K562 (cell line): ENCODE measurements around the gene CCDC127. TPM values are rescaled to one million over a fixed set of nuclear protein-coding genes. Genes with fewer than 3 reads are reported as not detected.
"Not testable (repeated sequence)": the region's sequence is repeated elsewhere in the genome, so short reads cannot be mapped to it uniquely, and the experiment has no call there.

ENCODE experiments used
- ATAC-seq: fragments of 200-7000 bp; cut with Tn5 transposase; 3 replicates; pipeline ENCODE4 v1.9.1; 2020; ENCODE audit warnings: moderate library complexity
- BruUV-seq: library from RNA; stranded (reverse); fragments of 400-500 nt; replicated peaks from 2 replicates; lab custom pipeline; 2021; lab: Mats Ljungman, UMichigan
- CTCF ChIA-PET: fragments of 300-600 bp; formaldehyde crosslinking; extraction: SDS; loops from one replicate; lab custom pipeline; 2021; ENCODE audit warnings: low intra/inter-chr PET ratio; lab: Yijun Ruan, JAX
- POLR2A ChIA-PET: fragments of 300-600, 350-650 bp; sonication (Branson Sonifier 250); formaldehyde crosslinking; extraction: SDS; loops from one replicate; lab custom pipeline; 2021; ENCODE audit warnings: antibody characterized with exemption, inconsistent platforms; lab: Yijun Ruan, JAX
- DNase-seq, 4 experiments: peaks; one replicate each; pipeline versions ENCODE4 v3.0.0 to v3.0.0-alpha.2; 2011 to 2018; ENCODE audit warnings: low spot score in 3 of 4, mixed read lengths in 3 of 4; ENCODE audit errors: extremely low read depth in 1 of 4
- FAIRE-seq: peaks from 2 replicates; lab custom pipeline; 2011; peaks lifted over from hg19 to GRCh38; lab: Jason Lieb, UNC
- H2AFZ ChIP-seq: 2 replicates; pipeline ENCODE4 v1.6.0; 2011; ENCODE audit warnings: low read depth, low read length, control low read depth, inconsistent platforms
- H3K27ac ChIP-seq: fragments of 200-600 bp; 3 replicates; pipeline ENCODE4 v1.8.0; 2011; ENCODE audit warnings: low read depth, mild to moderate bottlenecking, control low read depth, inconsistent platforms, low read length, moderate library complexity, mixed read lengths; ENCODE audit errors: extremely low read depth
- H3K27me3 ChIP-seq, 2 experiments: fragments of 300-600 bp in 1 of 2; 2 replicates in 1 of 2; 3 replicates in 1 of 2; pipeline versions ENCODE4 v1.6.0 to v1.8.0; 2011; ENCODE audit warnings: inconsistent platforms in 2 of 2, low read length in 2 of 2, mild to moderate bottlenecking in 1 of 2, mixed read lengths in 1 of 2, moderate library complexity in 1 of 2; ENCODE audit not compliant: control insufficient read depth in 2 of 2, insufficient read depth in 2 of 2
- H3K36me3 ChIP-seq: fragments of 300-600 bp; 3 replicates; pipeline ENCODE4 v1.8.0; 2011; ENCODE audit warnings: mild to moderate bottlenecking, low read length, inconsistent platforms; ENCODE audit not compliant: control insufficient read depth, insufficient read depth
- H3K4me1 ChIP-seq, 2 experiments: fragments of 200-600 bp in 1 of 2; replicated peaks in 1 of 2; 2 replicates in 1 of 2; 3 replicates in 1 of 2; pipeline versions ENCODE4 v1.5.1 to v1.8.0; 2011; ENCODE audit warnings: inconsistent platforms in 2 of 2, low read length in 2 of 2, mild to moderate bottlenecking in 1 of 2, mixed read lengths in 1 of 2, moderate library complexity in 1 of 2; ENCODE audit not compliant: control insufficient read depth in 2 of 2, insufficient read depth in 2 of 2
- H3K4me2 ChIP-seq: 2 replicates; pipeline ENCODE4 v1.6.1; 2011; ENCODE audit warnings: low read length, control low read depth, inconsistent platforms, mixed read lengths; ENCODE audit not compliant: insufficient read depth
- H3K4me3 ChIP-seq: fragments of 200-600 bp; sonication (generic), shearing (Covaris generic); 2 replicates; pipeline ENCODE4 v1.5.1; 2016; ENCODE audit warnings: control low read depth, inconsistent platforms
- H3K79me2 ChIP-seq: fragments of 200-600 bp; 3 replicates; pipeline ENCODE4 v1.8.0; 2011; ENCODE audit warnings: low read length, inconsistent platforms; ENCODE audit not compliant: control insufficient read depth, insufficient read depth
- H3K9ac ChIP-seq, 2 experiments: 2 replicates each; pipeline versions ENCODE4 v1.6.0 to v1.6.1; 2011; ENCODE audit warnings: low read depth in 2 of 2, low read length in 2 of 2, control low read depth in 1 of 2, inconsistent platforms in 1 of 2, mild to moderate bottlenecking in 1 of 2, mixed read lengths in 1 of 2; ENCODE audit not compliant: insufficient read depth in 1 of 2
- H3K9me1 ChIP-seq: one replicate; pipeline ENCODE4 v1.6.0; 2011; ENCODE audit warnings: inconsistent platforms, mild to moderate bottlenecking, low read length, moderate library complexity; ENCODE audit not compliant: control insufficient read depth, insufficient read depth
- H3K9me3 ChIP-seq: replicated peaks from 2 replicates; pipeline ENCODE4 v1.5.1; 2011; ENCODE audit warnings: low read depth, low read length, inconsistent platforms; ENCODE audit not compliant: control insufficient read depth, insufficient read depth
- H4K20me1 ChIP-seq: replicated peaks from 2 replicates; pipeline ENCODE4 v1.6.1; 2011; ENCODE audit warnings: low read length, inconsistent platforms, mixed read lengths; ENCODE audit not compliant: control insufficient read depth, insufficient read depth
- WGBS: fragments of 100-300 bp; shearing (Covaris generic); methylation state at CpG from one replicate; pipeline ENCODE4 v1.1.6; 2016; ENCODE audit warnings: low coverage, mixed read lengths; ENCODE audit not compliant: insufficient coverage; ENCODE audit errors: missing lambda C conversion rate; 5-methylcytosine and 5-hydroxymethylcytosine counted together
- in situ Hi-C: fragments of 300-500 bp; cut with MboI; formaldehyde crosslinking; loops from 4 replicates; pipeline ENCODE4 v1.15.0; 2018; ENCODE audit warnings: inconsistent platforms, mixed read lengths
- intact Hi-C: fragments of 100-400 bp; cut with micrococcal nuclease; formaldehyde crosslinking; loops from 2 replicates; pipeline ENCODE4 v1.14.2; 2022
- polyA plus RNA-seq, 8 experiments: library from polyadenylated mRNA; depleted of rRNA in 4 of 8; stranded (reverse) in 5 of 8; unstranded in 3 of 8; fragments of >200 nt; fragmentation: Nextera tagmentation in 2 of 8; fragmentation: Illumina TruSeq in 1 of 8; extraction: Ambion mirVana in 2 of 8; extraction: Trizol in 1 of 8; gene quantifications; 2 replicates each; pipeline versions ENCODE4 v1.2.1 to v1.2.3, GENCODE V29; 2011 to 2014; ENCODE audit warnings: inconsistent platforms in 1 of 8, missing spikeins in 1 of 8
- total RNA-seq, 7 experiments: library from RNA; depleted of rRNA in 6 of 7; stranded (reverse); fragments of >200 nt in 6 of 7; fragmentation: Illumina TruSeq in 2 of 7; extraction: Trizol in 2 of 7; gene quantifications; 2 replicates each; pipeline versions ENCODE4 v1.2.1 to v1.2.3, GENCODE V29; 2011 to 2021; ENCODE audit warnings: low replicate concordance in 1 of 7

Gene CCDC127
- total and polyA plus RNA-seq, 9 of the 15 experiments (the other 6 are each of a cell fraction or from before 2014, with no cell fraction given) = 2.7 to 4.5 (median 4.1) TPM

- peaks cover 80% of the 10 kb centered on the region for H3K36me3 ChIP-seq
- H3K27me3 ChIP-seq, H3K4me3 ChIP-seq, H3K9ac ChIP-seq, CTCF ChIA-PET, in situ Hi-C loops, H3K9me3 ChIP-seq, H4K20me1 ChIP-seq, H3K27ac ChIP-seq, H3K79me2 ChIP-seq, intact Hi-C loops, ATAC-seq, BruUV-seq, POLR2A ChIA-PET, H3K4me2 ChIP-seq, DNase-seq, H2AFZ ChIP-seq, H3K4me1 ChIP-seq, FAIRE-seq, H3K9me1 ChIP-seq: not testable (repeated sequence)
- 96% methylated on average over 7 of the region's 8 CpGs for WGBS
Observed at GRCh38 chr5:251538-251937, 33.6 kb upstream of the CCDC127 start.

DNA sequence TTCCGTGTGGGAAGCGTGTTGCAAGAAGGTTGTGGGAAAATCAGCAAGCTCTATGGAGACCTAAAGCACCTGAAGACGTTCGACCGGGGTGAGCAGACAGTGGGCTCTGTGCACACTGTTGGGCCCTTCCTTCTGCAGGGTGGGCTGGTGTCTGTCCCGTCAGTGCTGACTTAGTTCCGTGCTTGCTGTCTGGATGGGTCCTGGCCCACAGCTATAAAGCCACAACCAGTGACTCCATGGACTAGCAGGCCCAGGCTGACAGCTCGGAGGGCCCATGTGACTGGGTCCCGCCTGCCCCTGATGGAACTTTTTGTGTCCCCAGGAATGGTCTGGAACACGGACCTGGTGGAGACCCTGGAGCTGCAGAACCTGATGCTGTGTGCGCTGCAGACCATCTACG, 33.1 kb upstream of the CCDC127 start:
- DNase-seq, H3K79me2 ChIP-seq, H3K4me1 ChIP-seq, in situ Hi-C loops, H3K4me2 ChIP-seq, H4K20me1 ChIP-seq, H3K9me3 ChIP-seq, BruUV-seq, H3K9me1 ChIP-seq, H2AFZ ChIP-seq, H3K4me3 ChIP-seq, FAIRE-seq, POLR2A ChIA-PET, CTCF ChIA-PET, H3K27ac ChIP-seq, H3K27me3 ChIP-seq, intact Hi-C loops, H3K9ac ChIP-seq, ATAC-seq: not testable (repeated sequence)
- WGBS = 97% methylated on average over 9 of the region's 12 CpGs
- H3K36me3 ChIP-seq = peaks cover 82% of the 10 kb centered on the region

- intact Hi-C loops, H3K4me2 ChIP-seq, H3K79me2 ChIP-seq, H3K27ac ChIP-seq, DNase-seq, H3K27me3 ChIP-seq, in situ Hi-C loops, CTCF ChIA-PET, H2AFZ ChIP-seq, H3K4me1 ChIP-seq, H3K9me3 ChIP-seq, ATAC-seq, BruUV-seq, H3K9ac ChIP-seq, H3K9me1 ChIP-seq, FAIRE-seq, H4K20me1 ChIP-seq, POLR2A ChIA-PET, H3K4me3 ChIP-seq: not testable (repeated sequence)
- WGBS = 77% methylated on average over 2 of the region's 9 CpGs
- peaks cover 82% of the 10 kb centered on the region for H3K36me3 ChIP-seq
Observed at GRCh38 chr5:250396-250795, 32.4 kb upstream of the CCDC127 start.

- POLR2A ChIA-PET, H2AFZ ChIP-seq, H3K27ac ChIP-seq, H3K9me1 ChIP-seq, H3K27me3 ChIP-seq, H4K20me1 ChIP-seq, DNase-seq, H3K9ac ChIP-seq, H3K4me1 ChIP-seq, ATAC-seq, H3K4me2 ChIP-seq, in situ Hi-C loops, BruUV-seq, CTCF ChIA-PET, H3K79me2 ChIP-seq, H3K9me3 ChIP-seq, FAIRE-seq, H3K4me3 ChIP-seq, intact Hi-C loops: not testable (repeated sequence)
- peaks cover 86% of the 10 kb centered on the region for H3K36me3 ChIP-seq
- 94% methylated on average over 5 of the region's 5 CpGs for WGBS
Observed at GRCh38 chr5:245717-246116, 27.8 kb upstream of the CCDC127 start.
